ENCODE measurements around the gene HMGN4.

- TF ChIP-seq POLR2A (IDR thresholded peaks at IDR 0.05): no peak
- TF ChIP-seq CTCF (IDR thresholded peaks at IDR 0.05): no peak
- peak; percentile 50 to 95 for TF ChIP-seq POLR2AphosphoS5 (IDR thresholded peaks at IDR 0.05; ENCODE audit: insufficient read depth in 1 of 2, low read depth in 1 of 2)
Measured at GRCh38 chr6:26532699-26533531, 5.3 kb upstream of the HMGN4 start.

Measured in vagina (tissue), 2 donors.